HPDE6-E6E7 (cell line): ENCODE measurements around the gene PDE2A.
"Not testable (repeated sequence)": the region's sequence is repeated elsewhere in the genome, so short reads cannot be mapped to it uniquely, and the experiment has no call there.

Experiments
- DNase-seq: peaks from one replicate; pipeline ENCODE4 v3.0.0; 2011; ENCODE audit warnings: missing footprints; ENCODE audit errors: extremely low spot score

PDE2A gene

DNA sequence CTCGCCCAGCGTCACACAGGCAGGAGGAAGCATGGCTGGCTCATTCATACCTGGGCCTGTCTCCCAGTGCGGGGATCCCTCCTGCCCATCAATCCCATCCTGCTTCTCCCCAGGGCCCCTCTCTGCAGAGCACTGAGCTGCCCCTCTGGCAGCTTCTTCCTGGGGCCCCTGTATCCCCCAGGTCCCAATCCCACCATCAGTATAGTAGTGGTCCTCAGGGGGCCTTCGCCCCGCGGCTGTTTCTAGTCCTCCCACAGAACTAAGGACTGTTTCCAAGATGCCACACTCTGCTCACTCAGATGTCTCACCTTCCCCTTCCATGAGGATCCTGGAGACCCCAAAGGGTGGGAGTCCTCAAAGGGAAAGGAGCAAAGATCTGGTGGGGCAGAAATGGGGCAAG, 97.6 kb downstream of the PDE2A start:
- DNase-seq, result no peak

DNA sequence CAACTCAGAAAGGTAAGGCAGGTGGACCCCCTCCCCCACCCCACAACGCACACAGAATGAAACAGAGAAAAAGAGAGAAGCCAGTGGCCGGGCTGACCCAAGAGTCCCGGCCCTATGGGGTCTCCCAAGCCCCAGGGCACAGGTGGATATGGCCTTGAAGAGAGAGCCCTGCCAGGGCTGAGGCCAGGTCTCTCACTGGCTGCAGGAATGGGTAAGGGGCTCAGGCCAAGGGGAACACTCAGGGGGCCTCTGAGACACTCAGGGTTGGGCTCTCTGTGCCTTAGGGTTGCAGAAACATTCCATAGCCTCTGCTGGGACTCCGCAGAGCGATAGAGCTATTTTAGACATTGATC, 98.0 kb downstream of the PDE2A start:
- DNase-seq, result no peak

DNA sequence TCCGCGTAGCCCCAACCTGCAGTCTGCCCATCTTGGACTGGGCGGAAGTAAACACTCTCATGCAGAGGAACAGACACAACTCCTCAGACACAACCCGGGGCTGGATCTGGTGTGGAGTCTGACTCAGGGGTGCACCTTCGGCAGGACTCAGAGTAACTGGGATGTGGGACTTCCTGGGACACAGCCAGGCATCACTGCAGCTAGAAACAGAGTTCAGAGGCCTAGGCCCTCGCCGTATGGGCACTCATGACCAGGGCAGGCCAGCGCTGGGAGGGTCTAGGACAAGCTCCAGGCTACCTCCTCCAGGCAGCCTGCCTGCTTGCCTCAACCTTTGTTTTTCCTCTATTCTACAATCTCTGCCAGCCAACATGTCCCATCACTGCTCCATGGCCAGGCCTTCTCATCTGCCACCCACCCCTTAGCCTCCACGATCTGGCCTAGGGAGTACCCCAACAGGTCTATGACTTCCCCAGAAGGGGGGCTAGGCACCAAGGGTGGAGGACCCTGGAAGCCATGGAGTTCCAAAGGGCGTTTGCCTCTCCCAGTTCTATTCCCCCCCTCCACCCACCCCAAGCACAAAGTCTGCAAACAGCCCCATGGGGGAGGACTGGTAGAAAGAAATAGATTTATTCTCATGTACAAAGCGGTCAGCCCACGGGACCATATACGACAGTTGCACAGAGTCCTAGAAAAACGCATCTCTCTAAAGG, 98.5 kb downstream of the PDE2A start:
- no peak for DNase-seq

DNA sequence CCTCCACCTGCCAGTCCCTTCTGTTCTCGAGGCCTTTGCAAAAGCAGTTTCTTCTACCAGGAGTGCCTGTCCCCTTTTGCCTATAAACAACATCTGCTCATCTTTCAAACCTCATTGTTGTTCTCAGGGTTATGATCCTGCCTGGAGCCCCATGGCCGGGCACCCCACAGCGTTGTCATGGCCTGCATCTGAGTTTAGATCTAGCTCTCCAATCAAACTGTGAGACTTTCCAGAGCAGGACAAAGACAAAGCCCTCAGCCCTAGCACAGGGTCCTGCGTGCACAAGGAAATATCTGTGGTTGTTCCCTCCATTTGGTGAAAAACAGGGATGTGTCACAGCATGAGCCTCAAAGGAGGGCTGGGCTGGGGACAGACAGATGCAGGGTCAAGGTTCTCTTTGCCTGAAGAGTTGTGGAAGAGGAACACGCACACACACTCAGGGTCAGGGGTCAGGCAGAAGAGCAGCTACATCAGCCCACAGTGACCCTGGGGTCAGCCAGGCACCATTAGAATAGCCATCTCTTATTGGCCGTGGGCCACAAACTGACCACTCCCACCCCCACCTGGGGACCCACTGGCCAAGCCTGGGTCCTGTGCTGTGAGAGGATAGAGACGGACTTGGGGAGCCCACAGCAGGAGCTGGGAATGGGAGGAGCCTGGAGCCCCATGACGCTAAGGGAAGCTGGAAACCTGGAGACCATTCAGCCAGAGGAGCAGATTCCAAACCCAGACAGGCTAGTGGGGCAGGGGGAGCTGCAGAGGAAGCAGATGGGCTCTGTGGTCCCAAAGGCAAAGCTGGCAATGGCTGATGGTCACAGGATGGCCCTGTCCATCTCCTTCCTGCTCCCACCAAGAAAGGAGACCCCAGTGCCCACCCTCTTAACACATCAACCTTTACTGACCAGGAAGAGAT, 99.4 kb downstream of the PDE2A start:
- no peak for DNase-seq

DNA sequence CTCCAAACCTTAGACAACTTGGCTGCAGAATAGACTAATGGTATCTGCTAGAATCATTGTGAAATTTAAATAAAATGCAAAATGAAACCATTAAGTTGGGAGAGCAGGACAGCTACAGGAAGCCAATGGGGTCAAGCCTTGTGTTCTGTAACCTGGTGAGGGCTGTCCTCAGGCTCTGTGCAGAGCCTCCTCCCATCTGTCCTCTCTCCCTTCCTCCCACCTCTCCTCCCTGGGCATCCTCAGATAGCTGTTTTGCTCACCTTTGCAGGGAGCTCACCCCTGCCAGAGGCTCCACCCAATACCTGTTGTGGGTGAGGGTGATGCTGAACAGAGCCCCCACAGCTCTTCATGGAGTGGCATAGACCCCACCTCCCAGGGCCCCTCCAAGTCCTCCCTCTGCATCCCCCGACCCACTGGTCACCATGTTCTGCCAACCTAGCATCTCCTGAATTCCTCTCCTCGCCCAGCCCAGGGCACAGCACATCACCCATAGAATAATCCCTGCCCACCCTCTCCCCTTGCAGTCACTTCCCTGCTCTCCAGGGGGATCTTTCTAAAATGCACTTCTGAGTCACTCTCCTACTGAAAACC, 100.3 kb downstream of the PDE2A start:
- DNase-seq, result no peak

DNA sequence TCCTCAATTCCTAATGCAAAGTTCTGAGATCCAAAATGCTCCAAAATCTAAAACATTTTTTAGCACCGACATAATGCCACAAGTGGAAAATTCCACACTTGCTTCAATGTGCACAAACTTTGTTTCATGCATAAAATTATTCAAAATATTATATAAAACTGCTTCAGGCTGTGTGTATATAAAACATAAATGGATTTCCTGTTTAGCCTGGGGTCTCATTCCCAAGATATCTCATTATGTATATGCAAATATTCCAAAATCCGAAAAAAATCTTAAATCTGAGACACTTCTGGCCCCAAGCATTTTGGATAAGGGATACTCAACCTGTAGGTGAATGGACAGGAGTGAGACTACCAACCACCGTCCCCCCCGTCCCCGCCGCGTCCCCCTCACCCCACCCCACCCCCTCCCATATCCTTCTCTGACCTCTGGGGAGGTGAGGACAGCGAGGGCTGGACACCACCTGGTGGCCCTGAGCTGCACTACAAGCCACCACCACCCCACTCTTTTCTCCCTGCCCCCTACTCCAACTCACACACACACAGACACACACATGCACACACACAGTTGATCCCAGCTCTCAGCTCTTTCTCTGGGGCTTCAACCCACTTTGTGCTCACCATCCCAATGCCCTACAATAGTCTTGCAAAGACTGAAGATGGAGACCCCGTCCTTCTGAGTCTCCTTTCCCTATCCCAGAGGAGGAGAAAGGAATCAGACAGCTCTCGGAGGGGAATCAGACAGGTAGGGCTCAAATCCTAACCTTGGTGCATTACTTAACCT, 101.0 kb downstream of the PDE2A start:
- peak; percentile 66 for DNase-seq

DNA sequence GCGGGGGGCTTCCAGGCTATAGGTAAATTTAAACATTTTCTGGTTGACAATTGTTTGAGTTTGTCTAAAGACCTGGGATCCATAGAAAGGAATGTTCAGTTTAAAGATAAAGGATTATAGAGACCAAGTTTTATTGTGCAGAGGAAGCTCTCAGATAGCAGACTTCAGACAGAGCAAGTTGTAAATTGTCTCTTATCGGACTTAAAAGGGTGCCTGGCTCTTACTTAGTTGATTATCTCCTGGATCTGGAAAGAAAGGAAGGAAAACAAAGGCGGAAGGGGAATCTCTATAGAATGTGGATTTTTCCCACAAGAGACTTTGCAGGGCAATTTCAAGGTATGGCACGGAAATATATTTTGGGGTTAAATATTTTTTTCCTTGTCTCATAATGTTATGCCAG, 101.7 kb downstream of the PDE2A start:
- not testable (repeated sequence) for DNase-seq

DNA sequence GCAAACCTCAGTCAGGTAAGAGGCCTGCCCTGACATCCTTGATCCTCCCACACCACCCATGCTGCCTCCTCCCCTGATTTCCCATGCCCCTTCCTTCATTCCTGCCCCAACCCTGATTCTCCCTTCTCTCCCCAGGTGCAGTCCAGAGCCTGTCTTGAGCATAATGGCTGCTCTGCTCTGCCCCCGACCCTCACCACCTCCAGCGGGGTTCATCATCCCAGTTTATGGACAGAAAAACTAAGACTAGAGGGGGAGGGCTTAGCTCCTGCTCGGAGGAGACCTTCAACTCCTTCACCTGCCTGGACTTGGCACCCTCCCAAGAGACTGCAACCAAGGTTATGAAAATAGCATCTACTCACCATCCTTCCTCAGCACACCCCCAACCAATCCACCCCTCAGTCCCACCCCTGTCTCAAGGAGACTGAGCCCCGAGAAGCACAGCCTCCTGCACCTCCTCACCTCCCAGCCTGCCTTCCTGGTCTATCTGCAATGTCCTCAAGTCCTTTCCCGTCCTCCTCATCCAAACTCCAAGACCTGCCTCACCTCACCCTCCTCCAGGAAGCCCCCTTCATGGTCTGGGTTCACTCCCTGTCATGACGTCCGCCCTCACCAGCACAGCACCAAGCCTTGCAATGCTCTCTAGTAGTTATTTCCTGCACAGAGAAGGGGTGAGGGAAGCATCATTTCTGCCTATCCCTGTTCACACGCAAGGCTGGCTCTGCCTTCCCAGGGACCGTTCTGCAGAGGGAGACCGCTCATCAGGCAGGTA, 103.1 kb downstream of the PDE2A start:
- DNase-seq, result no peak

DNA sequence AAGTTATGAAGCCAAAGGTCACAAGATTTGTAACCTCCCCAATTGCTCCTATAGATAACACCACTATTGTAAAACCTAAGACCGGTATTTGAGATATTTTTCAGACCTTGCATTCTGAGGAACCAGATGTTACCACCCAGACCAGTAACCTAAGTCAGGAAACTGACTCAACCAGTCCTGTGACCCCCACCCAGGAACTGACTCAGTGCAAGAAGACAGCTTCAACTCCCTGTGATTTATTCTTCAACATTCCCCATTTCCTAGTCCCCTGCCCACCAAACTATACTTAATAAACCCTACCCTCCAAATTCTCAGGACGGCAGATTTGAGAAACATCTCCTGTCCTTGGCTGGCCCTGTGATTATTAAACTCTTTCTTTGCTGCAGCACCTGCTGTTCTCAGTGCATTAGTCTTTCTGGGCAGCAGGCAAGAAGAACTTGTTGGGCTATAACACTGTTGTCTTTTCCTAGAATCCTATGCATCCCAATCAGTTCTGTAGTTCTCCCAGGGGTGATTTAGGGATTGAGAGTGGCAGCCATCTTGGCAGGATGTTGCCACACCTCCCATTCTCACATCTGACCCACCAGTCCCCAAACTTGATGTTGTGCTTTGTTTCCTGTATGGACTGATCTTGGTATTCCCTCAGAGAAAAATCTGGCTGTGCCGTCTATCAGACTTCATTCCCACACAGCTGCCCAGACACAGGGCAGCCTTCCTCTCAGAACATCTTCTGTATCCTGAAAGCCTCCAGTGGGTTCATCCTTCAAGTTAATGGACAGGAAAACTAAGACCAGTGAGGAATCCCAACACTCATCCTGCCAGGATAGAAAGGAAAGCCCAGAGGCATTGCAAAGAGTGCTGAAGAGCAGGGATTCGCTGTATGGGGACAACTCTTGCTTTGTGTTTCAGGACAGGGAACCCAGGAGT, 104.0 kb downstream of the PDE2A start:
- no peak for DNase-seq

DNA sequence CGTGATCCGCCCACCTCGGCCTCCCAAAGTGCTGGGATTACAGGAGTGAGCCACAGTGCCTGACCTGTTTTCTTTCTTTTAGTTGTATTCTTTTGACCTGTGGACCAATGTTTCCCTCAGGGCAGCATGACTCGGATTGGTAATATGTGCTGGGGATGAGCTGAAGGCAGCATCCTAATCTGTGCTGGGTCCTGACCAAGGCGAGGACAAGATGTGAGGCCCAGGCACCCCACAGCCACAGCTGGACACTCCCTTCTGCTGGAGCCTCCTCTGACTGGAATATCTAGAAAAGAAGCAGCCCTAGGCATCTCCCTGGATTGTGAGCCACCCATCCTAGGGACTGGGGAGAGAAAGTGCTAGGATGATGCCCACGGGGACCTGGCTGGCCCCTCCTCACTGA, 105.4 kb downstream of the PDE2A start:
- no peak for DNase-seq

DNA sequence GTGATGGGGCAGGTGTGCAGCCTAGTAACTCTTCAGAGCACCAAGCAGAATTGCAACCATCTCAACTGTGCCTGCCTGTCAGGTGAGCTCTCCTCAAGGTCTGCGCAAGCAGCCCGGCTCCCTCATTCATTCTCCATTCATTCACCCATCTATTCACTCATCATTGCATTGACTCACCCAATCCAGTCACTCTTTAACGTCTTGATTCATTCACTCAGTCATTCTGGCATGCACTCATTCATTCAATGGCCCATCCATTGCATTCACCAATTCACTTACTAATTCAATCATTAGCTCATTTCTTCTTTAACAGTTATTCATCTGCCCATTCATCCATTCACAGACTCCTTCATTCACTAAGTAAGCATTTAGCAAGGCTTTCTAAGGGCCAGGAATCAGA, 111.8 kb downstream of the PDE2A start:
- DNase-seq, result no peak

DNA sequence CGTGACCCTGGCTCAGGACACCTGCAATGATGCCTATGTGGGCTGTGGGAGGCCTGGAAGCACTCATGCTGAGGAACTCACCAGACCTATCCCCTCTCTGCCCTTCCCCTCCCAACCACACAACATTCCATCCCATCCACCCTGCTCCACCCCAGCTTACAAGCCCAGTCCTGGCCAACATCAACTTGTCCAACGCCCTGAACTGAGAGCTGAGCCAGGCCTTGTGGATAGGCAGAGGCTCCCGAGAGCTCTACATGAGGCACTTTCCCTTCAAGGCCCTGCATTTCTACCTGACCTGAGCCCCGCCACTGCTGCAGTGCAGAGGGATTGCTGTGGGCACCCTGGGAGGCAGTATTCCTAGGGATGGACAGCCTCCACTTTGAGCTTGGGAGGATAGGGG, 112.4 kb downstream of the PDE2A start:
- no peak for DNase-seq

DNA sequence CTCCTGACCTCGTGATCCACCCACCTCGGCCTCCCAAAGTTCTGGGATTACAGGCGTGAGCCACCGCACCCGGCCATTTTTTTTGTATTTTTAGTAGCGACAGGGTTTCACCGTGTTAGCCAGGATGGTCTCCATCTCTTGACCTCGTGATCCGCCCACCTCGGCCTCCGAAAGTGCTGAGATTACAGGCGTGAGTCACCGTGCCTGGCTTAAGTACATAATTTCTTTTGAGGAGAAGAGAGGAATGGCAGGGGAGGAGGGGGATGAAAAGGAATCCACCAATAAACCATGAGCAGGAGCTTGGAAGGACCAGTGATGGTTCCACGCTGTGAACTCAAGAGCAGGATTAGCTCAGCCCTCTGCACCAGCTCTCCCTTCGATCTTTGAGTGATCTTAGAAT, 113.4 kb downstream of the PDE2A start:
- DNase-seq, result not testable (repeated sequence)

DNA sequence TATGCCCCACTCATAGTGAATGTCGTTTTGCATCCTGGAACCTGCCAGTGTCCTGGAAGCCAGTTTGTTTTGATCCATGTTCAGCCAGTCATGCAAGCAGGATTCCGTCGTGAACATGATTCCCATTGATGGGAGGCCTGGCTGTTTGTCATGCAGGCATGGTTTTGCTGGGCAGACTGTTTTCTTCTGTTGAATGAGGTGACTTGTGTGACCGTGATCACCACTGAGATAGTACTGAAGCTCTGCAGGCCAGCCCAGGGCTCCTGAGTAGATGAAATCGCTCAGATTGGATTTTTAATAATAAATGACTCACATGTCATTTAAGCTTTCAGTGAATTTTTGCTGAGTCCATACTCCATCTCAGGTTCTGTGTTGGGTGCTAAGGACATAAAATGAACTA, 117.8 kb downstream of the PDE2A start:
- no peak for DNase-seq

DNA sequence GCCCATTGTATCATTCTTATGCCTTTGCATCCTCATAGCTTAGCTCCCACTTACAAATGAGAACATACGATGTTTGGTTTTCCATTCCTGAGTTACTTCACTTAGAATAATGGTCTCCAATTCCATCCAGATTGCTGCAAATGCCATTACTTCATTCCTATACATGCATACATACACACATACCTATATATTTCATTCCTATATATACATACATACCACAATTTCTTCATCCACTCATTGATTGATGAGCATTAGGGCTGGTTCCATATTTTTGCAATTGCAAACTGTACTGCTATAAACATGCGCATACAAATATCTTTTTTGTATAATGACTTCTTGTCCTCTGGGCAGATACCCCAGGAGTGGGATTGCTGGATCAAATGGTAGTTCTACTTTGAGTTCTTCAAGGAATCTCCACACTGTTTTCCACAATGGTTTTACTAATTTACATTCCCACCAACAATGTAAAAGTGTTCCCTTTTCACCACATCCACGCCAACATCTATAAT, 119.2 kb downstream of the PDE2A start:
- not testable (repeated sequence) for DNase-seq

DNA sequence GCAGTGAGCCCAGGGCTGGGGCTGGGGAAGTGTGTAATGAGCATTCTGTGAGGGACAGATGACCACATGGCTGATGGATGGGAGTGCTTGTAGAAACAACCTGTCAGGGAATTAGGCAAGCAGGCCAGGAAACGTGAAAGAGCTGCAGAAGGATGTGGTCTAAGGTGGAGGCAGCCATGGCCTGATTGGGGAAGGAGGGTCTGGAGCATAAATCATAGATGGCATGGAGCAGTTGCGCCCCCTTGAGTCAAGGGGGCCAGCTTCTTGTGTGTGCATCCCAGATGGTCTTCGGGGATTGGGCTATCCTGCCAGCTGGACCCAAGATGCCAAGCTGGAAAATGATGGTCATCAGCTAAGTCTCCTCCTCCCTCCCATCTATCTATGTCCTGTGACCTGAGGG, 120.5 kb downstream of the PDE2A start:
- no peak for DNase-seq

DNA sequence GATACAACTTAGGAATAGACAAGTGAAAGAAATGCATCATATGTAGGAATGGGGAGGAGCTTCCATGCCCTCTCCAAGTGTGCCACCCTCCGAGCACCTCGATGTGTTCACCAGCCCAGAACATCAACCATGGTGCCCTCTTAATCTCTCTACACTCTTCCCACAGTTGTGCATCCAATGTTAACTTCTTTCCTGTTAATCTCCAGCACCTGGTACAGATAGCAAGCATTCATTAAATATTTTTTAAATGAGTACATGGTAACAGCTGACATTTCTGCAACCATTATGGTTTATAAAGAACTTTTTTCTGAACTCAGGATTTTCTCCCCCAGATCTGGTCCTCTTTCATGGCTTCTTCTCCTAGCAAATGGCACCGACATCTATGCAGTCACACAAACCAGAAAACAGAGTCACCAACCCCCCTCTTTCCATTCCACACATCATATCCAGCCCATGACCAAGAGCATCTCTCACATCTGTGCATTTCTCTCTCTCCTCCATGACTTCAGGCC, 121.8 kb downstream of the PDE2A start:
- DNase-seq, result no peak

DNA sequence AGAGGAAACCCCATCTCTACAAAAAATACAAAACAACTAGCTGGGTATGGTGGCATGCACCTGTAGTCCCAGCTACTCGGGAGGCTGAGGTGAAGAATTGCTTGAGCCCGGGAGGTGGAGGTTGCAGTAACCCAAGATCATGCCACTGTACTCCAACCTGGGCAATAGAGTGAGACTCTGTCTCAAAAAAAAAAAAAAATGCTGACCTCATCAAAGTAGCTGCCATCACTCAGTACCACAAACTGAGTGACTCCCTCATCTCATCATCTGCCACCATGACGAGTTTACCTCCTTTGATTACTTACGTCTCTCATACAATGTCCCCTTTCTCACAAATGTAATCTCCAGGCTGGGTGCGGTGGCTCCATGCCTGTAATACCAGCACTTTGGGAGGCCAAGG, 122.7 kb downstream of the PDE2A start:
- no peak for DNase-seq

DNA sequence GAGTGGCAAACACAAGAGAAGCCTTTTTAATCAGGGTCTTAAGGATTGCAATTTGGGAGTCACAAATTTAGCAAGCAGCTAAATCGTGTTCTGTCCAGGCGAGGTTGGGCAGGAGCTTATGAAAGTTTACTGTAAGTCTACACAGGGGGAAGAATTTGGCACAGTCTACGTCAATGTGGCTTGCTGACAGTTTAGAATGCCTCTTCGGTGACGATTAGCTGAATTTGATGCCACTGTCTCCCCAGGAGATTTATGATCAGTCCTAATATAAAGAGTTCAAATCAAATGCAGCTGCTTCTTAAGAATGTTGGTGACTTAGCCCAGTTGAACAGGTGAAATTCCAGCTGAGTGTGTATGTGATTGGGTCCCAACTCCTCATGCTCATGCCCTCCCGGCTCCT, 125.8 kb downstream of the PDE2A start:
- no peak for DNase-seq

DNA sequence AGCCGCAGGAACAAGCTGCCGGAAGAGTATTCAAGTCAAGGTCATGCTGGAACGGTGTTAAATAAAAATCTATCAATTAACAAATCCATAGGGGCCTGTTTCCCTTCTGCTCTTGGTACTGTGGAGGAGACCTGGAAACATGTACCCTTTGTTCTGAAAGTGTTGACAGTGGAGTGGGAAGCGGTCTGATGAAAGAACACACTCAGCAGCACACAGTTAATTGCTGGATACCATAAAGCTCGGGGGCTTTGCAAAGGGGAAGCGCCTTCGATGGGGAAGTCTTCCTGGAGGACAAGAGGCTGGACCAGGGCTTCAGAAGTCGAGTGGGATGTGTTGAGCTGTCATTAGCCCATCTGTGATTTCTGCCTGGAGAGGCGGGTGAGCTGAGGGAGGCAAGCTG, 127.4 kb downstream of the PDE2A start:
- no peak for DNase-seq
